ENCODE measurements around the gene CDK15.

DNA sequence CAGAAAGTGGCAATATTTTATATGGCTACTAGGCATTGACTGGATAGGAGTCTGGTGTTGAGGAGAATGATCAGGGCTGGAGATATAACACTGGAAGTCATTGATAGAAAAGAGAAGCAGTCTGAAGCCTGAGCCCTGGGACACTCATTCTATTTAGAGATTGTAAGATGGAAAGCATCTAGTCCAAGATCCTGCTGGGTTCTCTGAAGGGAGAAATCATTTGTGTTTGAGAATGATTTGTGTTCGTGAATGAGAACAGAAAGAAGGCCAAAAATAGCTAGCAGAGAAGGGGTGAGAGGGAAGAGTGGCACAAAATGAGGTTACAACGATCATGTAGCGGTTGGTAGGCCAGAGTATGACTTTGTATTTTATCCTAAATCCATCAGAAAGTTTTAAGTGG lies 18.0 kb upstream of the CDK15 start:
- no peak for TF ChIP-seq POLR2A (IDR thresholded peaks at IDR 0.05)
- TF ChIP-seq, protein P1, sequence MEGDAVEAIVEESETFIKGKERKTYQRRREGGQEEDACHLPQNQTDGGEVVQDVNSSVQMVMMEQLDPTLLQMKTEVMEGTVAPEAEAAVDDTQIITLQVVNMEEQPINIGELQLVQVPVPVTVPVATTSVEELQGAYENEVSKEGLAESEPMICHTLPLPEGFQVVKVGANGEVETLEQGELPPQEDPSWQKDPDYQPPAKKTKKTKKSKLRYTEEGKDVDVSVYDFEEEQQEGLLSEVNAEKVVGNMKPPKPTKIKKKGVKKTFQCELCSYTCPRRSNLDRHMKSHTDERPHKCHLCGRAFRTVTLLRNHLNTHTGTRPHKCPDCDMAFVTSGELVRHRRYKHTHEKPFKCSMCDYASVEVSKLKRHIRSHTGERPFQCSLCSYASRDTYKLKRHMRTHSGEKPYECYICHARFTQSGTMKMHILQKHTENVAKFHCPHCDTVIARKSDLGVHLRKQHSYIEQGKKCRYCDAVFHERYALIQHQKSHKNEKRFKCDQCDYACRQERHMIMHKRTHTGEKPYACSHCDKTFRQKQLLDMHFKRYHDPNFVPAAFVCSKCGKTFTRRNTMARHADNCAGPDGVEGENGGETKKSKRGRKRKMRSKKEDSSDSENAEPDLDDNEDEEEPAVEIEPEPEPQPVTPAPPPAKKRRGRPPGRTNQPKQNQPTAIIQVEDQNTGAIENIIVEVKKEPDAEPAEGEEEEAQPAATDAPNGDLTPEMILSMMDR (IDR thresholded peaks at IDR 0.05 in 4 of 5, conservative IDR thresholded peaks at IDR 0.05 in 1 of 5): no peak

All from gastrocnemius medialis (tissue), 4 donors.